Mesodermal cell (in vitro differentiated cells): ENCODE measurements around the gene PRPS1L1.

ENCODE experiments used
- H3K27ac ChIP-seq: 2 replicates; pipeline ENCODE4 v1.7.0; 2013; ENCODE audit warnings: mild to moderate bottlenecking, low read depth, low read length, moderate library complexity; ENCODE audit not compliant: severe bottlenecking
- H3K36me3 ChIP-seq: 2 replicates; pipeline ENCODE4 v1.7.1; 2013; ENCODE audit warnings: mild to moderate bottlenecking, low read length, moderate library complexity; ENCODE audit not compliant: control insufficient read depth, insufficient read depth
- H3K4me1 ChIP-seq: one replicate; pipeline ENCODE4 v1.7.1; 2013; ENCODE audit warnings: mild to moderate bottlenecking, low read length; ENCODE audit not compliant: insufficient read depth, control insufficient read depth, poor library complexity, severe bottlenecking
- H3K4me3 ChIP-seq: 2 replicates; pipeline ENCODE4 v1.7.0; 2013; ENCODE audit warnings: low read length, control low read depth, mild to moderate bottlenecking; ENCODE audit not compliant: insufficient read depth, poor library complexity, severe bottlenecking; ENCODE audit errors: extremely low read depth
- H3K9me3 ChIP-seq: 2 replicates; pipeline ENCODE4 v1.7.1; 2013; ENCODE audit warnings: mild to moderate bottlenecking, low read length, moderate library complexity; ENCODE audit not compliant: control insufficient read depth
- WGBS, 2 experiments: methylation state at CpG; one replicate each; pipeline ENCODE4 v1.1.5; 2013; ENCODE audit warnings: missing lambda C conversion rate in 2 of 2; ENCODE audit not compliant: insufficient coverage in 2 of 2; 5-methylcytosine and 5-hydroxymethylcytosine counted together

The PRPS1L1 gene

GRCh38 chr7:18016547-18017444, 10.8 kb downstream of the PRPS1L1 start:
- H3K4me3 ChIP-seq = no peak overlapping the region
- no peak overlapping the region for H3K27ac ChIP-seq
- 81 to 88% methylated on average over 2 to 3 of the region's 9 CpGs for WGBS, 2 experiments
- peaks cover 7% of the 10 kb centered on the region for H3K4me1 ChIP-seq
- H3K36me3 ChIP-seq = no peaks in the 10 kb centered on the region
- no peaks in the 10 kb centered on the region for H3K9me3 ChIP-seq

GRCh38 chr7:18013936-18014335, 13.7 kb downstream of the PRPS1L1 start:
- Histone ChIP-seq H3K27ac (no peak overlapping the region), H3K36me3 (no peaks in the 10 kb centered on the region)

GRCh38 chr7:18004372-18004771, 23.3 kb downstream of the PRPS1L1 start:
- no peaks in the 10 kb centered on the region for H3K4me1 ChIP-seq
- WGBS, 2 experiments = no CpG with 5 or more reads among the region's 3 CpGs
- H3K36me3 ChIP-seq = no peaks in the 10 kb centered on the region
- H3K27ac ChIP-seq = no peak overlapping the region
- H3K4me3 ChIP-seq = no peak overlapping the region
- H3K9me3 ChIP-seq = no peaks in the 10 kb centered on the region

More at GRCh38 chr7:18013936-18014335, 13.7 kb downstream of the PRPS1L1 start:
- Histone ChIP-seq H3K4me3 (no peak overlapping the region), H3K4me1 (peaks cover 7% of the 10 kb centered on the region), H3K9me3 (no peaks in the 10 kb centered on the region)

- no CpG with 5 or more reads among the region's 4 CpGs for WGBS, 2 experiments
- Histone ChIP-seq H3K4me1 (no peaks in the 10 kb centered on the region), H3K27ac (no peak overlapping the region), H3K4me3 (no peak overlapping the region), H3K9me3 (peaks cover 5% of the 10 kb centered on the region), H3K36me3 (no peaks in the 10 kb centered on the region)
These were observed 24.2 kb downstream of the PRPS1L1 start for GRCh38 chr7:18003286-18003994.

GRCh38 chr7:17998692-17999091, 29.0 kb downstream of the PRPS1L1 start:
- Histone ChIP-seq H3K4me3 (no peak overlapping the region), H3K9me3 (peaks cover 5% of the 10 kb centered on the region), H3K27ac (no peak overlapping the region), H3K36me3 (no peaks in the 10 kb centered on the region), H3K4me1 (no peaks in the 10 kb centered on the region)
- 64 to 88% methylated on average over 1 to 2 of the region's 2 CpGs for WGBS, 2 experiments

GRCh38 chr7:17996442-17997223, 31.0 kb downstream of the PRPS1L1 start:
- Histone ChIP-seq H3K36me3 (no peaks in the 10 kb centered on the region), H3K27ac (no peak overlapping the region), H3K4me1 (no peaks in the 10 kb centered on the region), H3K9me3 (peaks cover 5% of the 10 kb centered on the region), H3K4me3 (no peak overlapping the region)
- WGBS, 2 experiments = no CpG with 5 or more reads among the region's 1 CpG

- Histone ChIP-seq H3K36me3 (no peaks in the 10 kb centered on the region), H3K27ac (no peak overlapping the region)
- WGBS, 2 experiments = 80% methylated on average over 1 of the region's 2 CpGs; no CpG with 5 or more reads in 1 of the 2 experiments
These were observed 31.6 kb downstream of the PRPS1L1 start for GRCh38 chr7:17996040-17996439.

GRCh38 chr7:17994079-17994850, 33.4 kb downstream of the PRPS1L1 start:
- Histone ChIP-seq H3K4me1 (no peaks in the 10 kb centered on the region), H3K4me3 (no peak overlapping the region), H3K27ac (no peak overlapping the region), H3K36me3 (no peaks in the 10 kb centered on the region), H3K9me3 (peaks cover 5% of the 10 kb centered on the region)
- no CpG with 5 or more reads among the region's 5 CpGs for WGBS, 2 experiments

More at GRCh38 chr7:17996040-17996439, 31.6 kb downstream of the PRPS1L1 start:
- no peaks in the 10 kb centered on the region for H3K4me1 ChIP-seq
- H3K4me3 ChIP-seq = no peak overlapping the region
- peaks cover 5% of the 10 kb centered on the region for H3K9me3 ChIP-seq

- Histone ChIP-seq H3K36me3 (no peaks in the 10 kb centered on the region), H3K4me3 (no peak overlapping the region), H3K9me3 (no peaks in the 10 kb centered on the region), H3K4me1 (no peaks in the 10 kb centered on the region), H3K27ac (no peak overlapping the region)
- 61 to 79% methylated on average over 5 to 11 of the region's 13 CpGs for WGBS, 2 experiments
These were observed 35.6 kb downstream of the PRPS1L1 start for GRCh38 chr7:17991866-17992648.
